ENCODE data around the gene DDX10. TPM values are rescaled to one million over a fixed set of nuclear protein-coding genes. Genes with fewer than 3 reads are reported as not detected.

Gene DDX10
- total RNA-seq, 2 experiments from 2014 or later: 58.1 to 60.4 TPM

- CTCF ChIA-PET: interaction anchor here (0.9 kb wide), 1 partner anchor 8 kb away, joined by 3 read pairs; no protein-coding TSS in a partner anchor
- POLR2A ChIA-PET: interaction anchor here (0.5 kb wide), 1 partner anchor 123 kb away, joined by 3 read pairs; no protein-coding TSS in a partner anchor
These were observed 189.0 kb downstream of the DDX10 start for GRCh38 chr11:108853864-108854263.

- ChIA-PET POLR2A (no interaction called here), CTCF (interaction anchor here (0.9 kb wide), 1 partner anchor 9 kb away, joined by 3 read pairs; no protein-coding TSS in a partner anchor)
These were observed 189.5 kb downstream of the DDX10 start for GRCh38 chr11:108854346-108854745.

- POLR2A ChIA-PET: no interaction called here
- CTCF ChIA-PET: no interaction called here
These were observed 192.5 kb downstream of the DDX10 start for GRCh38 chr11:108857382-108857781.

- ChIA-PET CTCF (no interaction called here), POLR2A (no interaction called here)
These were observed 193.8 kb downstream of the DDX10 start for GRCh38 chr11:108858622-108859021.

- CTCF ChIA-PET: no interaction called here
- POLR2A ChIA-PET: no interaction called here
These were observed 194.6 kb downstream of the DDX10 start for GRCh38 chr11:108859510-108859909.

GRCh38 chr11:108863528-108863927, 198.7 kb downstream of the DDX10 start:
- POLR2A ChIA-PET: no interaction called here
- CTCF ChIA-PET: no interaction called here

- CTCF ChIA-PET: no interaction called here
- POLR2A ChIA-PET: no interaction called here
These were observed 200.5 kb downstream of the DDX10 start for GRCh38 chr11:108865406-108865805.

GRCh38 chr11:108866781-108867180, 201.9 kb downstream of the DDX10 start:
- ChIA-PET POLR2A (no interaction called here), CTCF (no interaction called here)

GRCh38 chr11:108870373-108871020, 205.6 kb downstream of the DDX10 start:
- ChIA-PET POLR2A (no interaction called here), CTCF (interaction anchor here (1.1 kb wide), 1 partner anchor 173 kb away, joined by 3 read pairs; no protein-coding TSS in a partner anchor)

- POLR2A ChIA-PET: interaction anchor here (0.7 kb wide), 1 partner anchor 16 kb away, joined by 3 read pairs; no protein-coding TSS in a partner anchor
- CTCF ChIA-PET: interaction anchor here (1.1 kb wide), 1 partner anchor 174 kb away, joined by 3 read pairs; no protein-coding TSS in a partner anchor
These were observed 206.3 kb downstream of the DDX10 start for GRCh38 chr11:108871152-108871551.

GRCh38 chr11:108871867-108872266, 207.0 kb downstream of the DDX10 start:
- POLR2A ChIA-PET: no interaction called here

GRCh38 chr11:108872781-108873291, 208.0 kb downstream of the DDX10 start:
- POLR2A ChIA-PET: no interaction called here
- CTCF ChIA-PET: no interaction called here

More at GRCh38 chr11:108871867-108872266, 207.0 kb downstream of the DDX10 start:
- CTCF ChIA-PET: interaction anchor here (1.1 kb wide), 1 partner anchor 175 kb away, joined by 3 read pairs; no protein-coding TSS in a partner anchor

GRCh38 chr11:108873310-108873709, 208.4 kb downstream of the DDX10 start:
- CTCF ChIA-PET: no interaction called here

GRCh38 chr11:108873941-108874340, 209.1 kb downstream of the DDX10 start:
- POLR2A ChIA-PET: interaction anchor here (0.5 kb wide), 1 partner anchor 391 kb away, joined by 3 read pairs; no protein-coding TSS in a partner anchor
- CTCF ChIA-PET: no interaction called here

More at GRCh38 chr11:108873310-108873709, 208.4 kb downstream of the DDX10 start:
- POLR2A ChIA-PET: interaction anchor here (0.5 kb wide), 1 partner anchor 391 kb away, joined by 3 read pairs; no protein-coding TSS in a partner anchor

GRCh38 chr11:108875134-108875533, 210.3 kb downstream of the DDX10 start:
- CTCF ChIA-PET: interaction anchor here (0.7 kb wide), 1 partner anchor 10 kb away, joined by 3 read pairs; no protein-coding TSS in a partner anchor
- POLR2A ChIA-PET: no interaction called here

GRCh38 chr11:108877178-108877577, 212.3 kb downstream of the DDX10 start:
- ChIA-PET CTCF (no interaction called here), POLR2A (no interaction called here)

- CTCF ChIA-PET: no interaction called here
- POLR2A ChIA-PET: no interaction called here
These were observed 215.6 kb downstream of the DDX10 start for GRCh38 chr11:108880510-108880909.

- ChIA-PET POLR2A (no interaction called here), CTCF (no interaction called here)
These were observed 216.3 kb downstream of the DDX10 start for GRCh38 chr11:108881131-108881530.

- POLR2A ChIA-PET: no interaction called here
- CTCF ChIA-PET: interaction anchor here (0.6 kb wide), 1 partner anchor 185 kb away, joined by 3 read pairs; no protein-coding TSS in a partner anchor
These were observed 217.5 kb downstream of the DDX10 start for GRCh38 chr11:108882211-108882831.

GRCh38 chr11:108886005-108886659, 221.3 kb downstream of the DDX10 start:
- ChIA-PET POLR2A (no interaction called here), CTCF (no interaction called here)
